OCI-LY7 (cell line): ENCODE measurements around the gene PHF24.

Experiments used
- CTCF ChIP-seq: fragments of 200-600 bp; sonication (generic); conservative IDR thresholded peaks from 2 replicates; pipeline ENCODE4 v1.5.1; 2014; ENCODE audit warnings: mild to moderate bottlenecking, antibody characterized with exemption, low read length, moderate library complexity, mixed read lengths
- EZH2phosphoT487 ChIP-seq: fragments of 200-600 bp; sonication (generic); IDR thresholded peaks from 2 replicates; pipeline ENCODE4 v1.6.1; 2018; ENCODE audit warnings: low read depth, borderline replicate concordance, mild to moderate bottlenecking, mixed run types, antibody characterized with exemption, low read length, moderate library complexity, mixed read lengths

GRCh38 chr9:35000535-35001284 is 42.6 kb downstream of the PHF24 start:
- TF ChIP-seq CTCF (no peak), EZH2phosphoT487 (no peak)
